Activated naive CD4-positive, alpha-beta T cell treated with anti-CD3 and anti-CD28 coated beads, Interleukin-2, amount 10 ng/mL, durations not matched to agents 7 days and 5 days (primary cell): ENCODE results near the gene ABCC1.

Source experiments
- CTCF ChIA-PET: fragments of 350-600 bp; sonication (Branson Sonifier 250); formaldehyde crosslinking; loops from one replicate; lab custom pipeline; 2021; ENCODE audit warnings: antibody characterized with exemption; lab: Charles Lee
- DNase-seq: peaks from one replicate; pipeline ENCODE4 v3.0.0-alpha.2; 2020
- H3K27ac Mint-ChIP-seq: one replicate; pipeline ENCODE4 v1.8.0; 2021; ENCODE audit warnings: mild to moderate bottlenecking, moderate library complexity, mixed read lengths
- H3K27me3 Mint-ChIP-seq: one replicate; pipeline ENCODE4 v1.8.0; 2021; ENCODE audit warnings: mild to moderate bottlenecking, mixed read lengths
- H3K36me3 Mint-ChIP-seq: one replicate; pipeline ENCODE4 v1.8.0; 2021; ENCODE audit warnings: mixed read lengths
- H3K4me1 Mint-ChIP-seq: one replicate; pipeline ENCODE4 v1.8.0; 2021; ENCODE audit warnings: mixed read lengths
- H3K4me3 Mint-ChIP-seq: one replicate; pipeline ENCODE4 v1.8.0; 2021; ENCODE audit warnings: mild to moderate bottlenecking, moderate library complexity, mixed read lengths
- H3K9me3 Mint-ChIP-seq: one replicate; pipeline ENCODE4 v1.8.0; 2021; ENCODE audit warnings: mixed read lengths

The ABCC1 gene

DNA sequence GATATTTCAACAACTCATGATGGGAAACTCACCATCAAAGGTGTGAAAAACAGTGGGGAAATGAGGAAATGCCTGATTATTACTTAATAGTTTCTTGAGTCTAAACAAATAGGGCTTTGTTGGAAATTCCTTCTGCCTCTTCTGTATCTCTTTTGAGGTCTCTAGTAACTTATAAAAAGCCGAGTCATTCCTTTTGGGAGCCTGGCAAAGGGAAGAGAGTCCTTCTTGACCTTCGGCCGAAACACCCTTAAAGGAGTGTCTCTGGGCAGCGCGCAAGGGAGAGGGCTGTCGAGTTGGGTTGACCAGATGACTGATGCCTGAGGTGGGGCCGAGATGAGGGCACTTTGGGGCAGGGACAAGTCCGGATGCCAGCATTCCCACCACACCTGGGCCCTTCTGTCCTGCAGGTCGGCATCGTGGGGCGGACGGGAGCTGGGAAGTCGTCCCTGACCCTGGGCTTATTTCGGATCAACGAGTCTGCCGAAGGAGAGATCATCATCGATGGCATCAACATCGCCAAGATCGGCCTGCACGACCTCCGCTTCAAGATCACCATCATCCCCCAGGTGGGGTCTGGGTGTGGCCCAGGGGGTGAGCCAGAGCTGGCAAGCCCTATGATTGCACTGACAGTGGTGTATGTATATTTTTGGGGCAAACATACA lies 184.7 kb downstream of the ABCC1 start:
- H3K9me3 Mint-ChIP-seq = no peaks in the 10 kb centered on the region
- CTCF ChIA-PET = no interaction called here
- DNase-seq = no peak
- peaks cover 46% of the 10 kb centered on the region for H3K36me3 Mint-ChIP-seq
- H3K27ac Mint-ChIP-seq = no peak overlapping the region
- H3K4me1 Mint-ChIP-seq = no peaks in the 10 kb centered on the region
- H3K27me3 Mint-ChIP-seq = no peaks in the 10 kb centered on the region
- no peak overlapping the region for H3K4me3 Mint-ChIP-seq

DNA sequence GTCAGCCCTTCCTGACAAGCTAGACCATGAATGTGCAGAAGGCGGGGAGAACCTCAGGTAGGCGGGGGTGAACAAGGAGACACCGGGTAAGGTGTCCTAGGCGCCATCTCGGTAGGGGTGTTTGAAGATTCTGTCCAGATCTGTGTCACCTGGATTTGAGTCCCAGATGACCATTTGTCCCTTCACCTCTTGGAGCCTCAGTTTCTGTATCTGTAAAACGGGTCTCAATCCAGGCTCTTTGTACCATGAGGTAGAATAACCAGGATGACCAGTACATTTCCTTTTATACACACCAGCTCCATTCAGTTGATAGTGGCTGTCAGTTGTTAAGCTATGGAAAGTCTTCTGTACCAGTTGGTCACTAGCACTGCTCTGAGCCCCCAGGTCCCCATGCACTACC lies 187.2 kb downstream of the ABCC1 start:
- no peak overlapping the region for H3K4me3 Mint-ChIP-seq
- no peak overlapping the region for H3K27ac Mint-ChIP-seq
- no peaks in the 10 kb centered on the region for H3K27me3 Mint-ChIP-seq
- H3K4me1 Mint-ChIP-seq = no peaks in the 10 kb centered on the region
- CTCF ChIA-PET = no interaction called here
- H3K36me3 Mint-ChIP-seq = peaks cover 51% of the 10 kb centered on the region
- no peak for DNase-seq
- no peaks in the 10 kb centered on the region for H3K9me3 Mint-ChIP-seq

DNA sequence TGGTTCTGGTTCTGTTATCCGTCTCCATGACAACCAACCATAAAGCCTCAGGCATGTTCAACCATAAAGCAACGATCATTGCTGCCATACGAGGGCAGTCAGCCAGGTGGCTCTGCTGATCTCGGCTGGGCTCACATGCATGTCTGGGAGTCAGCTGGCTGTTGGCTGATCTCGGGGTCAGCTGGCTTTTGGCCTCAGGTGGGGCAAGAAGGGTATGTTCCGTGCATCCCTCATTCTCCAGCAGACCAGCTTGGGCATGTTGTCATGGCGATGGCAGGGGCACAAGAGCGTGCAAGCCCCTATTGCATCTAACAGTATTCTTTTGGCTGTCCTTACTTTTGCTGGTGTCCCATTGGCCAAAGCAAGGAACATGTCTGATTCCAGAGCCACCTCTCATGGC lies 187.7 kb downstream of the ABCC1 start:
- no peaks in the 10 kb centered on the region for H3K9me3 Mint-ChIP-seq
- H3K4me3 Mint-ChIP-seq = no peak overlapping the region
- H3K27ac Mint-ChIP-seq = no peak overlapping the region
- no peaks in the 10 kb centered on the region for H3K27me3 Mint-ChIP-seq
- H3K36me3 Mint-ChIP-seq = peaks cover 46% of the 10 kb centered on the region
- CTCF ChIA-PET = no interaction called here
- no peaks in the 10 kb centered on the region for H3K4me1 Mint-ChIP-seq
- DNase-seq = no peak

DNA sequence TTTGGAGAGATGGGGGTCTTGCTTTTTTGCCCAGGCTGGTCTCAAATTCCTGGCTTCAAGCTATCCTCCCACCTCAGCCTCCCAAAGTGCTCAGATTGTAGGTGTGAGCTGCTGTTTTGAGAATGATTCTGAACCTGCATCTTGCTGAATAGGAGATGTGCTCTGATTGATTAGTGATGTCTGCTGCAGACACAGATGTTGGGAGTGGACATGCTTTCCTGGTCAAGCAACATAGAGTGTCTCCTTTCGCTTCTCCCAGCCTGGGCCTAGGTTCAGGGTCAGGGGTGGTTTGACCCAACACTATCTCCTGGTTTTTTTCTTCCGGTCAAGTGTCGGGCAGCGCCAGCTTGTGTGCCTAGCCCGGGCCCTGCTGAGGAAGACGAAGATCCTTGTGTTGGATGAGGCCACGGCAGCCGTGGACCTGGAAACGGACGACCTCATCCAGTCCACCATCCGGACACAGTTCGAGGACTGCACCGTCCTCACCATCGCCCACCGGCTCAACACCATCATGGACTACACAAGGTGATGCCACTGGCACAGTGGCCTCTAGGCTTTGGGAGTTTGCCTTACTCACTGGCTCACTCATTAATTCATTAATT lies 188.7 kb downstream of the ABCC1 start:
- H3K27me3 Mint-ChIP-seq = no peaks in the 10 kb centered on the region
- no peak overlapping the region for H3K27ac Mint-ChIP-seq
- no peak overlapping the region for H3K4me3 Mint-ChIP-seq
- CTCF ChIA-PET = interaction anchor here (0.6 kb wide), 1 partner anchor 84 kb away, joined by 3 read pairs; no protein-coding TSS in a partner anchor
- peaks cover 2% of the 10 kb centered on the region for H3K4me1 Mint-ChIP-seq
- H3K9me3 Mint-ChIP-seq = no peaks in the 10 kb centered on the region
- H3K36me3 Mint-ChIP-seq = peaks cover 47% of the 10 kb centered on the region
- no peak for DNase-seq

DNA sequence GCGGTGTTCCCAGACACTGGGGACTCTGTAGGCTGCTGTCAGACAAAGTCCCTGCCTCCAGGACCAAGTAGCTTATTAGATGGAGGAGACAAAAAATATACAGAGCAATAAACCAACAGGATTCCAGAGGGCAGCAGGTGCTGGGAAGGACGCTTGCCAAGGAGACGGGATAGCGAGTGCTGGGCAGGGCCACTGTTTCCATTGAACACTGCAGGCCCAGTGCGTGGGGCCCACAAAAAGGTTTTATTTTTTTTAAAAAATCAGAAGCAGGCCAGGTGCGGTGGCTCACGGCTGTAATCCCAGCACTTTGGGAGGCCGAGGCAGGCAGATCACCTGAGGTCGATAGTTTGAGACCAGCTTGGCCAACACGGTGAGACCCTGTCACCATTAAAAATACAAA lies 189.6 kb downstream of the ABCC1 start:
- Mint-ChIP-seq H3K4me3 (no peak overlapping the region), H3K36me3 (peaks cover 41% of the 10 kb centered on the region), H3K27me3 (no peaks in the 10 kb centered on the region), H3K4me1 (peaks cover 2% of the 10 kb centered on the region), H3K9me3 (no peaks in the 10 kb centered on the region), H3K27ac (no peak overlapping the region)
- CTCF ChIA-PET = no interaction called here
- DNase-seq = no peak

DNA sequence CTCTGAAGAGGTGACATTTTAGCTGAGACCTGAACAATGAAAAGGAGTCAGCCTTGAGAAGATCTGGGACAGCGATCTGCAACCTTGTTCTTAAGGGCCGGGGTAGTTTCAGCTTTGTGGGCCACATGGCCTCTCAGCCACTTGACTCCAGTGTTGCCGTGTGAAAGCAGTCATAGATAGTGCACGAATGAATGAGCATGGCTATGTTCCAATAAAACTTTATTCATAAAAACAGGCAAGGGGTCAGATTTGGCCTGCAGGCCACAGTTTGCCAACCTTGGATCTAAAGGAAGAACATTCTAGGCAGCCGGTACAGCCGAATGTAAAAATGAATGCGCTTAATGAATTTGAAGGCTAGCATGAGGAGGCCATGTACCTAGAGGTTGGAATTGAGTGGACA lies 190.4 kb downstream of the ABCC1 start:
- H3K27ac Mint-ChIP-seq = no peak overlapping the region
- no peaks in the 10 kb centered on the region for H3K27me3 Mint-ChIP-seq
- peaks cover 42% of the 10 kb centered on the region for H3K36me3 Mint-ChIP-seq
- H3K4me3 Mint-ChIP-seq = no peak overlapping the region
- no peak for DNase-seq
- H3K4me1 Mint-ChIP-seq = peaks cover 2% of the 10 kb centered on the region
- CTCF ChIA-PET = no interaction called here
- no peaks in the 10 kb centered on the region for H3K9me3 Mint-ChIP-seq

DNA sequence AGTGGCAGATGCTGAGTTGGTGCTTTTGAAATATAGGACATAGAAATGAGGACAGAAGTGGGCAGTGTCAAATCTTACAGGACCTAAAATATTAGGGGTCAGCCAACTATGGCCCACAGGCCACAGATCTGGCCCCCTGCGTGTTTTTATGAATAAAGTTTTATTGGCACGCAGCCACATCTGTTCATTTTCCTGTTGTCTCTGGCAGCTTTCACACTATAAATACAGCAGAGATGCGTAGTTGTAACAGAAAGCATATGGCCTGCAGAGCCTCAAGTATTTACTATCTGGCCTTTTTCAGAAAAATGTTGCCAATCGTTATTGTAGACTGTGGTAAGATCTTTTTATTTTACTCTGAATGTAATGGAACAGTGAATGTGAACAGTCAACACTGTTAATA lies 191.1 kb downstream of the ABCC1 start:
- Mint-ChIP-seq H3K27me3 (no peaks in the 10 kb centered on the region), H3K27ac (no peak overlapping the region), H3K9me3 (no peaks in the 10 kb centered on the region), H3K4me3 (no peak overlapping the region), H3K36me3 (peaks cover 40% of the 10 kb centered on the region), H3K4me1 (peaks cover 2% of the 10 kb centered on the region)
- CTCF ChIA-PET = no interaction called here
- no peak for DNase-seq

DNA sequence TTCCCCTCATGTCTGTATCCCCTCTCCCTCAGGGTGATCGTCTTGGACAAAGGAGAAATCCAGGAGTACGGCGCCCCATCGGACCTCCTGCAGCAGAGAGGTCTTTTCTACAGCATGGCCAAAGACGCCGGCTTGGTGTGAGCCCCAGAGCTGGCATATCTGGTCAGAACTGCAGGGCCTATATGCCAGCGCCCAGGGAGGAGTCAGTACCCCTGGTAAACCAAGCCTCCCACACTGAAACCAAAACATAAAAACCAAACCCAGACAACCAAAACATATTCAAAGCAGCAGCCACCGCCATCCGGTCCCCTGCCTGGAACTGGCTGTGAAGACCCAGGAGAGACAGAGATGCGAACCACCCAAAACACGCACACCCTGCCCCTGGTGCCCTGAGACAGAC lies 191.7 kb downstream of the ABCC1 start:
- Mint-ChIP-seq H3K36me3 (peaks cover 39% of the 10 kb centered on the region), H3K27me3 (no peaks in the 10 kb centered on the region), H3K27ac (no peak overlapping the region), H3K4me1 (peaks cover 2% of the 10 kb centered on the region), H3K4me3 (no peak overlapping the region), H3K9me3 (no peaks in the 10 kb centered on the region)
- no peak for DNase-seq
- CTCF ChIA-PET = no interaction called here

DNA sequence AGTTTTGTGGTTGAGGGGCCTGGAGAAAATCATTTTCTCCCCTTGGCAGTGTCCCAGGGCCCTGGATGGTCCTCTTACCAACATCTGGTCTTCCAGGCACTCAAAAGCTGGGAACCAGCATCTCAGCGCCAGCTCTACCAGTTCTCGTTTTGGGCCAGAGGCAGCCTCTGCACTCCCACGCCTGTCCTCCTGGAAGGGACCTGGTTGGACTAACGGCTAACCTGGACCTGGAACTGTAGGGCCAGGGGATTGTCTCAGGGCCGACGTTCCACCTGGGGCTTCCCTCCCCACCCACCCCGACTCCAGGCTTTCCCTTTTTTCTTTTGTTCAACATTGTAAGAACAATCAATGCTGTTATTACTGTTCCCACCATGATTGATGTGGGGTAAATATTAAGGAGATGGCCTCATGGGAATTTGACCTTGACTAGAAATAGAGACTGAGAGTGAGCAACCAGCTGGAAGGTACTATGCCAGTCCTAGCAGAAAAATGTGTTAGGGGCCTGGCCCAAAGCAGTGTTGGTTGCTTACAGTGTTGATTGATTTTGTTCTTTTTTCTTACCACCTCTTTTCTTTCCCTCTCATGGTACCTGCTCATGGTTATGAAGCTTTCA lies 192.5 kb downstream of the ABCC1 start:
- peaks cover 2% of the 10 kb centered on the region for H3K4me1 Mint-ChIP-seq
- no peak overlapping the region for H3K27ac Mint-ChIP-seq
- no peaks in the 10 kb centered on the region for H3K9me3 Mint-ChIP-seq
- CTCF ChIA-PET = interaction anchor here (1.1 kb wide), 1 partner anchor 29 kb away, joined by 3 read pairs; no protein-coding TSS in a partner anchor
- no peak for DNase-seq
- peaks cover 36% of the 10 kb centered on the region for H3K36me3 Mint-ChIP-seq
- H3K4me3 Mint-ChIP-seq = no peak overlapping the region
- no peaks in the 10 kb centered on the region for H3K27me3 Mint-ChIP-seq

DNA sequence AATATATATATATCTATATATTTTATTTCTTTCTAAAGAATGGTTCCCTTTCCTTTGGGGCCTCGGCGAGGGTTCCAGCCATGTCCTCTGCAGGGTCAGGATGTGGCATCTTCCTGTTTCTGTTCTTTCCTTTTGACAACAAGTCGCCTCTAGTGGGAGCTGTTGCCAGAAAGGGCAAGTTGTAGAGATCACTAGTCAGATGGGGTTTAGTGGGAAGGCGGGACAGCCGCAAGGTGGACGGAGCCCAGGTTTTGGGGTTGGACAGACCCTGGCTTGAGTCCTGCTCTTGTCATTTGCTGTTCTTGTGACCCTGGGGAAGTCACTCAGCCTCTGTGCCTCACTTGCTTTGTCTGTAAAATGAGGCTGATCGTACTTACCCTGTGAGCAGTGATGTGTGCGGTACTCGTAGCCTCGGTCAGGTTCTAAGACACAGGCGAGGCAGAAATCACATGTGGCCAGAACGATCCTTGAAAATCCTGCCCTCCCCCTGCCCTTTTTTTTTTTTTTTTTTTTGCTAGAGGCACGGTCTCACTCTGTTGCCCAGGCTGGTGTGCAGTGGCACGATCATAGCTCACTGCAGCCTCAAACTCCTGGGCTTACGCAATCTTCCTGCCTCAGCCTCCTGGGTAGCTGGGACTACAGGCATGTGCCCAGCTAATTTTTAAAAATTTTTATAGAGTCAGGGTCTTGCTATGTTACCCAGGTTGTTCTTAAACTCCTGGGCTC lies 193.8 kb downstream of the ABCC1 start:
- peak; percentile 37 for DNase-seq
- CTCF ChIA-PET = interaction anchor here (0.7 to 1.1 kb wide), 4 partner anchors 8 to 413 kb away, joined by 3 read pairs; no protein-coding TSS in a partner anchor
- Mint-ChIP-seq H3K27ac (no peak overlapping the region), H3K4me3 (no peak overlapping the region), H3K9me3 (no peaks in the 10 kb centered on the region), H3K36me3 (peaks cover 35% of the 10 kb centered on the region), H3K27me3 (no peaks in the 10 kb centered on the region), H3K4me1 (peaks cover 2% of the 10 kb centered on the region)

DNA sequence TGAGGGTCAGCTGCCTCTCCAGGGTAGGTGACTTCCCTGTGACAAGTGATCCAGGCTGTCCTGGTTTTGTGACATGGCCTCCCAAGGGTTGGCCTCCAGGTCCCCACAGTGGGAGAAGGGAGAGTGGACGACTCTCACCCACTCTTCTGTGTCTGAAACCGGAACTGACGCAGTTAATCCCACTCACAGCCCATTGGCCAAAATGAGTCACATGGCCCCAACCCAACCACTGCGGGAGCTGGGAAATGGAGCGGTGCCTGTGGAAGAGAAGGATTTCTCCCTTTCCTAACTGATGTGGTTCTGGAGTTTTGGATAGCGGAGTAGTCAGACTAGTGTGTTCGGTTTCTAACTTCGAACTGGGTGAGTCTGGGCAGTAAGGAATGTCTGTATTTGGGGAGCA lies 194.5 kb downstream of the ABCC1 start:
- H3K9me3 Mint-ChIP-seq = no peaks in the 10 kb centered on the region
- H3K27me3 Mint-ChIP-seq = no peaks in the 10 kb centered on the region
- no peak for DNase-seq
- H3K4me3 Mint-ChIP-seq = no peak overlapping the region
- CTCF ChIA-PET = no interaction called here
- H3K27ac Mint-ChIP-seq = no peak overlapping the region
- peaks cover 33% of the 10 kb centered on the region for H3K36me3 Mint-ChIP-seq
- H3K4me1 Mint-ChIP-seq = peaks cover 2% of the 10 kb centered on the region

DNA sequence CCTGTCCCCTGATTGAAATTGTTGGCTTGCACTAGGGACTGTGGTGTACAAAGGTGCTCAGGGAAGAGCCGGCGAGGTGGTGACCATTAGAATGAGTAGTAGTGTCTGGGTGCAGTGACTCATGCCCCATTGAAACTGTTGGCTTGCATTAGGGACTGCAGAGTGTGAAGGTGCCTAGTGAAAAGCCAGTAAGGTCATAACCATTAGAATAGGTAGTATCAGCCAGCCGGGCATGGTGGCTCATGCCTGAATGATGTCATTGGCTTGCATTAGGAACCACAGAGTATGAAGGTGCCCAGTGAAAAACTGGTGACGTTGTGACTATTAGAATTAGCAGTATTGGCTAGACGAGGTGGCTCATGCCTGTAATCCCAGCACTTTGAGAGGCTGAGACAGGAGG lies 195.0 kb downstream of the ABCC1 start:
- no peaks in the 10 kb centered on the region for H3K27me3 Mint-ChIP-seq
- no peak for DNase-seq
- peaks cover 31% of the 10 kb centered on the region for H3K36me3 Mint-ChIP-seq
- H3K4me3 Mint-ChIP-seq = no peak overlapping the region
- peaks cover 2% of the 10 kb centered on the region for H3K4me1 Mint-ChIP-seq
- H3K9me3 Mint-ChIP-seq = no peaks in the 10 kb centered on the region
- no peak overlapping the region for H3K27ac Mint-ChIP-seq
- CTCF ChIA-PET = no interaction called here

DNA sequence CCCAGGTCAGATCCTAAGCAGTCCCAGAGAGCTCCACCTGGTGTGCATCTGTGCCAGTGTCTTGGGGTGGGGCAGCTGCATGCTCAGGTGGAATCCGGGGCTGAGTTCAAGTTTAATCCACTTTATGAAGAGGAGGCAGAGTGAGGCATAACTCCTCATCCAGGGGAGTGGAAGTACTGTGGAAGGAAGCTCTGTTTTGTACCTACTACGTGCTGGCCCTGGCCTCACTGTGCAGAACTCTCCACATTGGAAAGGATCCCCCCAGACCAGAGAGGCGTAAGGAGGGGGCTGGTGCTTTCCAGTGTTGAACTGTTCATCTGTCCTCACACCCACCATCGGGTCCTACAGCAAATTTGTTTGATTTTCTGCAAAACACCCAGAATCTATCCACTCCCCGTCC lies 195.9 kb downstream of the ABCC1 start:
- no peaks in the 10 kb centered on the region for H3K9me3 Mint-ChIP-seq
- H3K27ac Mint-ChIP-seq = no peak overlapping the region
- H3K36me3 Mint-ChIP-seq = peaks cover 25% of the 10 kb centered on the region
- no peaks in the 10 kb centered on the region for H3K27me3 Mint-ChIP-seq
- peaks cover 2% of the 10 kb centered on the region for H3K4me1 Mint-ChIP-seq
- DNase-seq = no peak
- H3K4me3 Mint-ChIP-seq = no peak overlapping the region
- CTCF ChIA-PET = no interaction called here

DNA sequence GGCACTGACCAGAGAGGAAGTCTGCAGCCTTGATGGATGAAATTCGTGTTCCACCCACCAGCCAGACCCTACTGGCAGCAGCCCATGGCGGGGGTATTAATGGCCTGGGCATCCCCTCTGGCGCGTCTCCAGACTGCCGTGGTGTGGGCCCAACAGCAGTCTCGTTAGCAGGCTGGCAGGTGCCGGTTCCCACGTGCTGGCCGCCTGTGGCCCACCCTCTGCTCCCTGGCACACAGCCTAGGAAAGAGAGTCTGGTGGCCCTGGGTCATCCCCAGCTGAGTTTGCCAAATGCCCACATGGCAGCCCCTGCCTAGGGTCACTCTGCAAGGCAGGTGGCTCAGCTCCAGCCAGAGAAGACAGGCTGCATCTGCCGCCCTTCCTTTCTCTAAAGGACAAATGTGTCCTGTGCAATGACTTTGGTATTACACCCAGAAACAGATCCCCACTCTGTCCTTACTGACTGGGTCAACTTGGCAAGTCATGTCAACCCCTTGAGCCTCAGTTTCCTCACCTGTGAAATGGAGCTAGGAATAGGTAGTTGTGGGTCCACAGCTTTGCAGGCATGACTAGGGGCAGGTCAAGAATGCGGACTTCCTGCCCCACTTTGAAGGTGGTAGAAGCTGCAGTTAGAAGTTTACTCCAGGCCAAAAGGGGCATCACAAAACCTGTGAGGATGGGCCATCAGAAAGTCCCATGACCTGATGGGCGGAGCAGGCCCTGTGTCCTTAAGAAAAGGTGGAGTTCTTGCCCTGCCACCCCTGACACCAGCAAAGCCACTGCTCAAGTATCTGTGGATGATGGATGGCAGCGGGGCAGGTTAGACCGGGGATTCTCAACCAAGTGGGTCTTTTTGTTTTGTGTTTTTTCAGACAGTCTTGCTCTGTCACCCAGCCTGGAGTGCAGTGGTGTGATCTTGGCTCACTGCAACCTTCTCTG lies 197.2 kb downstream of the ABCC1 start:
- H3K4me3 Mint-ChIP-seq = no peak overlapping the region
- peaks cover 2% of the 10 kb centered on the region for H3K4me1 Mint-ChIP-seq
- no peak overlapping the region for H3K27ac Mint-ChIP-seq
- no peaks in the 10 kb centered on the region for H3K9me3 Mint-ChIP-seq
- CTCF ChIA-PET = no interaction called here
- no peaks in the 10 kb centered on the region for H3K27me3 Mint-ChIP-seq
- DNase-seq = no peak
- peaks cover 18% of the 10 kb centered on the region for H3K36me3 Mint-ChIP-seq
